Aorta (tissue), 5 donors: Measurements from ENCODE around the gene RHOU. TPM values are rescaled to one million over a fixed set of nuclear protein-coding genes. Genes with fewer than 3 reads are reported as not detected.

Experiments
- ATAC-seq: fragments of 200-7000 bp; cut with Tn5 transposase; one replicate; pipeline ENCODE4 v1.9.1; 2022; ENCODE audit warnings: moderate library complexity; ENCODE audit not compliant: low FRiP score
- DNase-seq, 2 donors: peaks; one replicate each; pipeline ENCODE4 v3.0.0-alpha.2; 2020
- H3K27ac ChIP-seq, 2 donors: one replicate each; pipeline ENCODE4 v1.5.1; 2013; ENCODE audit warnings: low read length in 2 of 2, mild to moderate bottlenecking in 2 of 2, moderate library complexity in 2 of 2, control low read depth in 1 of 2, inconsistent platforms in 1 of 2, low read depth in 1 of 2
- H3K27me3 ChIP-seq, 2 donors: one replicate each; pipeline ENCODE4 v1.6.1; 2013; ENCODE audit warnings: control low read depth in 1 of 2, low read length in 1 of 2, mild to moderate bottlenecking in 1 of 2, moderate library complexity in 1 of 2; ENCODE audit not compliant: insufficient read depth in 2 of 2, control insufficient read depth in 1 of 2
- H3K36me3 ChIP-seq, 2 donors: one replicate each; pipeline ENCODE4 v1.6.1; 2013; ENCODE audit warnings: control low read depth in 1 of 2, low read length in 1 of 2, mild to moderate bottlenecking in 1 of 2; ENCODE audit not compliant: insufficient read depth in 2 of 2, control insufficient read depth in 1 of 2
- H3K4me1 ChIP-seq, 2 donors: one replicate each; pipeline ENCODE4 v1.6.1; 2013; ENCODE audit warnings: low read length in 2 of 2, control low read depth in 1 of 2, mild to moderate bottlenecking in 1 of 2, moderate library complexity in 1 of 2; ENCODE audit not compliant: insufficient read depth in 2 of 2, control insufficient read depth in 1 of 2
- H3K4me3 ChIP-seq, 2 donors: one replicate each; pipeline ENCODE4 v1.5.1; 2013; ENCODE audit warnings: low read length in 2 of 2, control low read depth in 1 of 2, mild to moderate bottlenecking in 1 of 2
- H3K9me3 ChIP-seq: one replicate; pipeline ENCODE4 v1.6.1; 2013; ENCODE audit warnings: mild to moderate bottlenecking, low read length; ENCODE audit not compliant: control insufficient read depth
- WGBS, 2 donors: extraction: QIAGEN DNeasy Blood & Tissue Kit; methylation state at CpG; one replicate each; pipeline ENCODE4 v1.1.7; 2013; 5-methylcytosine and 5-hydroxymethylcytosine counted together
- intact Hi-C, 2 donors: fragments of 100-400 bp; cut with DNase I; formaldehyde crosslinking; loops; one replicate each; pipeline versions ENCODE4 v1.14.2 to v1.15.0; 2022
- polyA plus RNA-seq, 2 donors: library from polyadenylated mRNA; stranded (reverse); fragments of 200-250 nt; gene quantifications; one replicate each; pipeline ENCODE4 v1.2.3, GENCODE V29; 2013
- total RNA-seq, 2 donors: library from RNA; stranded (reverse); fragmentation: NEBNext Ultra II Directional; extraction: Animal tissue kit (Norgen Biotek cat#: 25700); gene quantifications; one replicate each; pipeline ENCODE4 v1.2.1, GENCODE V29; 2021
- donor health status: healthy with polysubstance abuse.
- donor health status: Bipolar disorder and iron deficiency.
- donor health status: DM: no; HTN: no; CAD: no.
- donor health status: DM: no; HTN: no; CAD: no.
- donor health status: DM: yes; HTN: yes; CAD: no.

RHOU gene
- total and polyA plus RNA-seq, 4 donors = 15.4 to 37.3 (median 31.4) TPM

GRCh38 chr1:228781809-228782661, 46.8 kb downstream of the RHOU start:
- DNase-seq (no peak), ATAC-seq (no peak)
- Histone ChIP-seq H3K4me3 (no peak overlapping the region), H3K36me3 (no peaks in the 10 kb centered on the region), H3K9me3 (no peaks in the 10 kb centered on the region), H3K27ac (no peak overlapping the region), H3K27me3 (no peaks in the 10 kb centered on the region), H3K4me1 (no peaks in the 10 kb centered on the region)
- WGBS, 2 donors = 69 to 71% methylated on average over 10 of the region's 10 CpGs
- intact Hi-C loops = no loop called here

GRCh38 chr1:228782662-228783417, 47.6 kb downstream of the RHOU start:
- H3K27me3 ChIP-seq = no peaks in the 10 kb centered on the region
- no peaks in the 10 kb centered on the region for H3K9me3 ChIP-seq
- intact Hi-C loops = no loop called here
- H3K4me3 ChIP-seq = no peak overlapping the region
- no peaks in the 10 kb centered on the region for H3K36me3 ChIP-seq
- DNase-seq (no peak), ATAC-seq (no peak)
- no peak overlapping the region for H3K27ac ChIP-seq
- WGBS, 2 donors = 91 to 94% methylated on average over 5 of the region's 5 CpGs
- no peaks in the 10 kb centered on the region for H3K4me1 ChIP-seq

GRCh38 chr1:228783418-228784040, 48.2 kb downstream of the RHOU start:
- Histone ChIP-seq H3K36me3 (no peaks in the 10 kb centered on the region), H3K27me3 (no peaks in the 10 kb centered on the region), H3K27ac (no peak overlapping the region), H3K9me3 (no peaks in the 10 kb centered on the region), H3K4me3 (no peak overlapping the region), H3K4me1 (no peaks in the 10 kb centered on the region)
- DNase-seq = no peak
- 93 to 95% methylated on average over 11 of the region's 11 CpGs for WGBS, 2 donors
- ATAC-seq = no peak
- intact Hi-C loops = loop anchor here in 1 of 2 donors (1.0 kb wide), 1 partner anchor 23 kb away; no protein-coding TSS in a partner anchor

- intact Hi-C loops = loop anchor here in 1 of 2 donors (1.0 kb wide), 1 partner anchor 24 kb away; no protein-coding TSS in a partner anchor
- Histone ChIP-seq H3K4me3 (no peak overlapping the region), H3K9me3 (no peaks in the 10 kb centered on the region), H3K4me1 (no peaks in the 10 kb centered on the region), H3K36me3 (no peaks in the 10 kb centered on the region), H3K27me3 (no peaks in the 10 kb centered on the region), H3K27ac (no peak overlapping the region)
- no peak for ATAC-seq
- no peak for DNase-seq
- 96% methylated on average over 3 of the region's 3 CpGs for WGBS, 2 donors
Observed at GRCh38 chr1:228784181-228784580, 48.9 kb downstream of the RHOU start.

- no peak for DNase-seq
- no peaks in the 10 kb centered on the region for H3K36me3 ChIP-seq
- no peak for ATAC-seq
- 90 to 91% methylated on average over 15 of the region's 15 CpGs for WGBS, 2 donors
- no peaks in the 10 kb centered on the region for H3K9me3 ChIP-seq
- H3K27me3 ChIP-seq = no peaks in the 10 kb centered on the region
- H3K27ac ChIP-seq = no peak overlapping the region
- no peak overlapping the region for H3K4me3 ChIP-seq
- intact Hi-C loops = no loop called here
- no peaks in the 10 kb centered on the region for H3K4me1 ChIP-seq
Observed at GRCh38 chr1:228785366-228786330, 50.4 kb downstream of the RHOU start.

DNA sequence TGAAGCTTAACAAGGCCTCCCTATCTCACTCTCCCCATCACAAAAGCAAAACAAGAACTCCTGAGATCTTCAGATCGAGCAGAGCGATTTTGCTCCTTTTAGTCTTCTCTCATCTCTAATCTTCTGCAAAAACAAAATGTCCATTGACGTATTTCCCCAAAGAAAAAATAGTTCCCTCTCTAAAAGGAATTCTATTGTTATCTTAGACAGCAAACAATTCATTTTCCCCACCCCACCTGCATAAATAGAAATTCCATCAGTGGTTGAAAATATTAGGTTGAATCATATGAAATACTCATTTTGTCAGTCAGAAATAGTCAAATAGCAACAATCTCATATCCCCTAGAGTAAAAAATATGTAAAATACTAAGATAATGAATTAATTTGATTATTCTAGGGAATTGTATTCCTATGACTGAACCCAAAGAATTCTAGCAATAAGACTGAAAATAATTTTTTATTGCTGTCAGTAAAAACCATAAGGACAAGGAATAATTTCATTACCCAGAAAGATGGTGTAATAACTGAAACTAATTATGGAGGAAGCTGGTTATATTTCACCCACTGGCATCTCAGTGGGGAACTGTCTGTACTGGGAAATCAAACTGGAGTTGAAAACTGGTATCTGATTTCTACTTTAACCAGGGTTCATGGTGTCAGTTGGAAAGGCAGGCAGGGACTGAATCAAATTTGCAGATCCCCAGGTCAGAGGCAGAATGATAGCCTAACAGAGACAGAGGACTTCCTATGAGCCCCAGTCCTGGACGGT, 51.3 kb downstream of the RHOU start:
- Histone ChIP-seq H3K4me3 (no peak overlapping the region), H3K36me3 (no peaks in the 10 kb centered on the region), H3K4me1 (no peaks in the 10 kb centered on the region), H3K27ac (no peak overlapping the region), H3K9me3 (no peaks in the 10 kb centered on the region), H3K27me3 (no peaks in the 10 kb centered on the region)
- intact Hi-C loops = no loop called here
- WGBS, 2 donors = 92 to 93% methylated on average over 4 of the region's 4 CpGs
- DNase-seq (no peak), ATAC-seq (no peak)

DNA sequence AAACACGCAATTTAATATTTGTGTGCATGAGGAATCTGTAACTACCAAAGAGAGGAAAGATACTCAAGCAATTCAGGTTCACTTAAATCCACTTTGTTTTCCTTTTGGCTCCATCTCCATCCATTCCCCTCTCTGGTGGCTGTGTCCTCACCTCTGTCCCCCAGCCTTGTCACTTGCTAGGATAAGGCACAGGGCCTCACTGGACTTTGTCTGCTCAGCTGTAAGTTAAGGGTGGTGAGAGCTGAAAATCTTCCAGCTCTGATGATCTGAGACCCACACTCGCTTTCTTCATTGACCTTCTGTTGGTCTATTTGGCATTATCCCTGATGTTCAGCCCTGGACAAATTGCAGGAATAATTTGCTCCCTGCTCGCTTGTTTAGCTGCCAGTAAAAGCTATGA, 56.5 kb downstream of the RHOU start:
- Histone ChIP-seq H3K27ac (no peak overlapping the region), H3K27me3 (no peaks in the 10 kb centered on the region), H3K9me3 (no peaks in the 10 kb centered on the region), H3K4me1 (no peaks in the 10 kb centered on the region), H3K36me3 (no peaks in the 10 kb centered on the region), H3K4me3 (no peak overlapping the region)
- ATAC-seq (no peak), DNase-seq (no peak)
- intact Hi-C loops = no loop called here
- 95 to 100% methylated on average over 3 of the region's 3 CpGs for WGBS, 2 donors
